Hepatocyte (in vitro differentiated cells): ENCODE measurements around the gene XBP1.

Source experiments
- EZH2 ChIP-seq: fragments of 200-600 bp; sonication (generic); IDR thresholded peaks from 2 replicates; pipeline ENCODE4 v1.6.1; 2016; ENCODE audit warnings: antibody characterized with exemption, mild to moderate bottlenecking, borderline replicate concordance
- EZH2phosphoT487 ChIP-seq: fragments of 200-600 bp; sonication (generic); IDR thresholded peaks from one replicate; pipeline ENCODE4 v1.6.1; 2018; ENCODE audit warnings: antibody characterized with exemption, mild to moderate bottlenecking, low read depth, moderate library complexity; ENCODE audit not compliant: unreplicated experiment, severe bottlenecking
- TF ChIP-seq, protein P1 (sequence below): fragments of 200-600 bp; sonication (generic); IDR thresholded peaks from 2 replicates; pipeline ENCODE4 v1.5.1; 2016; ENCODE audit warnings: antibody characterized with exemption, mild to moderate bottlenecking; ENCODE audit not compliant: poor library complexity

DNA sequence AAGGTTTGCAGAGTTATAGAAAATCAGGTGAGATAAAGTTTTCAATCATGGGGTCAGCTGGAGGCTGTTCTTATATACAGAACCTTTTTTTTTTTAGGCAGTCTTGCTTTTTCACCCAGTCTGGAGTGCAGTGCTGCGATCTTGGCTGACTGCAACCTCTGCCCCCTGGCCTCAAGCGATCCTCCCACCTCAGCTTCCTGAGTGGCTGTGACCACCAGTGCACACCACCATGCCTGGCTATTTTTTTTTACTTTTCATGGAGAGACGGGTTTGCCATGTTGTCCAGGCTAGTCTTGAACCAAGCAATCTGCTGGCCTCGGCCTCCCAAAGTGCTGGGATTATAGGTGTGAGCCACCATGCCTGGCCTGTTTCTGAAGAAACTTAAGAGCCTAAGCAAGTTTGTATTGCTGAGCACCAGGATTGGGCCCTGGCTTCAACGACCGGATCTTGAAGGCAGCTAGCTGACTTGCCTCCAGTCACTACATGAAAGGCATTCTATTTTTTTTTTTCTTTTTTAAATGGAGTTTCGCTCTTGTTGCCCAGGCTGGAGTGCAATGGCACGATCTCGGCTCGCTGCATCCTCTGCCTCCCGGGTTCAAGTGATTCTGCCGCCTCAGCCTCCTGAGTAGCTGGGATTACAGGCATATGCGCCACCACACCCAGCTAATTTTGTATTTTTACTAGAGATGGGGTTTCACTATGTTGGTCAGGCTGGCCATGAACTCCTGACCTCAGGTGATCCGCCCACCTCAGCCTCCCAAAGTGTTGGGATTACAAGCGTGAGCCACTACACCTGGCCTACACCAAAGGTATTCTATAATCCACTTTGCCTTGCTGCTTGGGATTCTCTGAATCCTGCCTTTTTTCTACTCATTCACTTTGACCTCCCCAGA lies 7.6 kb downstream of the XBP1 start:
- TF ChIP-seq, protein P1, sequence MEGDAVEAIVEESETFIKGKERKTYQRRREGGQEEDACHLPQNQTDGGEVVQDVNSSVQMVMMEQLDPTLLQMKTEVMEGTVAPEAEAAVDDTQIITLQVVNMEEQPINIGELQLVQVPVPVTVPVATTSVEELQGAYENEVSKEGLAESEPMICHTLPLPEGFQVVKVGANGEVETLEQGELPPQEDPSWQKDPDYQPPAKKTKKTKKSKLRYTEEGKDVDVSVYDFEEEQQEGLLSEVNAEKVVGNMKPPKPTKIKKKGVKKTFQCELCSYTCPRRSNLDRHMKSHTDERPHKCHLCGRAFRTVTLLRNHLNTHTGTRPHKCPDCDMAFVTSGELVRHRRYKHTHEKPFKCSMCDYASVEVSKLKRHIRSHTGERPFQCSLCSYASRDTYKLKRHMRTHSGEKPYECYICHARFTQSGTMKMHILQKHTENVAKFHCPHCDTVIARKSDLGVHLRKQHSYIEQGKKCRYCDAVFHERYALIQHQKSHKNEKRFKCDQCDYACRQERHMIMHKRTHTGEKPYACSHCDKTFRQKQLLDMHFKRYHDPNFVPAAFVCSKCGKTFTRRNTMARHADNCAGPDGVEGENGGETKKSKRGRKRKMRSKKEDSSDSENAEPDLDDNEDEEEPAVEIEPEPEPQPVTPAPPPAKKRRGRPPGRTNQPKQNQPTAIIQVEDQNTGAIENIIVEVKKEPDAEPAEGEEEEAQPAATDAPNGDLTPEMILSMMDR = no peak
- TF ChIP-seq EZH2 (no peak), EZH2phosphoT487 (no peak)
